SHP77 (cell line): ENCODE results near the gene ANKMY1.
"Not testable (repeated sequence)": the region's sequence is repeated elsewhere in the genome, so short reads cannot be mapped to it uniquely, and the experiment has no call there.

Experiments
- DNase-seq, 2 experiments: peaks; one replicate each; lab custom pipeline; 2025; lab: John Stamatoyannopoulos, UW

The ANKMY1 gene

GRCh38 chr2:240568678-240569522, 11.1 kb upstream of the ANKMY1 start:
- DNase-seq, result peak; percentile 60 to 64

GRCh38 chr2:240567872-240568677, 10.3 kb upstream of the ANKMY1 start, which contains the start of gene RNPEPL1:
TSS of gene RNPEPL1 (plus strand) at chr2:240568484. CDS start at chr2:240568587, 103 bp downstream.
- DNase-seq, result peak in 1 of 2 experiments; percentile 45

GRCh38 chr2:240567137-240567871, 9.5 kb upstream of the ANKMY1 start:
- no peak for DNase-seq

GRCh38 chr2:240566203-240567136, 8.7 kb upstream of the ANKMY1 start:
- peak; percentile 74 to 75 for DNase-seq

- peak; percentile 33 to 61 for DNase-seq
Observed at GRCh38 chr2:240565333-240566202, 7.8 kb upstream of the ANKMY1 start.

GRCh38 chr2:240564561-240565332, 7.0 kb upstream of the ANKMY1 start:
- DNase-seq, result no peak

- DNase-seq, result no peak
Observed at GRCh38 chr2:240563951-240564560, 6.3 kb upstream of the ANKMY1 start.

GRCh38 chr2:240563231-240563630, 5.4 kb upstream of the ANKMY1 start:
- DNase-seq, result not testable (repeated sequence)

GRCh38 chr2:240561325-240561971, 3.7 kb upstream of the ANKMY1 start:
- no peak for DNase-seq

GRCh38 chr2:240560480-240561324, 2.9 kb upstream of the ANKMY1 start:
- DNase-seq, result peak; percentile 93 to 95

GRCh38 chr2:240560084-240560479, 2.3 kb upstream of the ANKMY1 start, which contains the start of gene DUSP28:
TSS of gene DUSP28 (plus strand) at chr2:240560357. CDS start at chr2:240560685, 328 bp downstream.
- DNase-seq, result peak; percentile 70 to 80

- DNase-seq, result no peak
Observed at GRCh38 chr2:240559286-240559685, 1.5 kb upstream of the ANKMY1 start.

GRCh38 chr2:240558236-240558761, 511 bp upstream of the ANKMY1 start:
- no peak for DNase-seq

GRCh38 chr2:240557101-240557751, 562 bp downstream of the ANKMY1 start:
- DNase-seq, result no peak

GRCh38 chr2:240556553-240557100, 1.2 kb downstream of the ANKMY1 start:
- DNase-seq, result peak; percentile 18 to 24
